GM12872 (cell line): Measurements from ENCODE around the gene CDON.

Experiments used
- CTCF ChIP-seq: IDR thresholded peaks from 3 replicates; pipeline ENCODE4 v1.5.1; 2011; ENCODE audit warnings: low read depth, mild to moderate bottlenecking, low read length, moderate library complexity; ENCODE audit not compliant: insufficient read depth

The CDON gene

GRCh38 chr11:126053415-126054286, 9.0 kb downstream of the CDON start:
- no peak for TF ChIP-seq CTCF

- TF ChIP-seq CTCF = no peak
Observed at GRCh38 chr11:126051117-126051516, 11.5 kb downstream of the CDON start.

DNA sequence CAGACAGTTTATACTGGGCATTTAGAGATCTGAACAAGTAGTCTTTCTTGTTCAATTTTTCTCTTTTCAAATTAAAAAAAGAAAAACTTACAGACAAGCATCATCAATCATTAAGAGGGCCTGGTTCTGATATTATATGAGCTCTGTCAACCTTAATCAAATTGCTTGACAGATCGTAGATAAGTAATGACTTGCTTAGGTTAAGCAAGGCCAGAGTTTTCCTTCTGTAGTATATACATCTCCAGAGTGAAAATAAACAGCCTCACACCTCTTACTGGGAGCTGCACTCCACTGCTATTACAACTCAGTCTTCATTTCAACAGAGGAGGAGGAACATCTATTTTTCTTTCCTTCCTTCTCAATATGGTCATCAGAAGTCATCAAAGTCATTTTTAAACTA, 13.5 kb downstream of the CDON start:
- no peak for TF ChIP-seq CTCF

- TF ChIP-seq CTCF = no peak
Observed at GRCh38 chr11:126048197-126048596, 14.5 kb downstream of the CDON start.

- TF ChIP-seq CTCF = no peak
Observed at GRCh38 chr11:126046570-126047195, 16.0 kb downstream of the CDON start.

- TF ChIP-seq CTCF = no peak
Observed at GRCh38 chr11:126039485-126040271, 23.0 kb downstream of the CDON start.

DNA sequence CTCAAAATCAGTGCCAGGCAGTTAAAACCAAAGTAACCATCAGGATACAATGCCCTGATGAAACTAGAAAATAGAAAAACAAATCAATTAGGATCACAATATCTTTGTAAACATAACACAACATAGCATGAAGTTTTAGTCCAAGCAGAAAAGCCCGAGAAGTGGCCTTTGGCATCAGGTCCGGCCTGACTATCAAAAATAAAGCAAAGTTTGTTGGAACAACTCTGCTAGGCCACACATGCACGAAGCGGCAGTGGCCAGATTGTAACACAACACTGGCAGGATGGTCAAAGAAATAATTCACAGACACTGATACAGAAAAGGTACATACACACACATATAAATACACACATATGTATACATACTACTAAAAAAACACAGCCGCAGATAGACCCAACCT, 26.9 kb downstream of the CDON start:
- no peak for TF ChIP-seq CTCF
